Transverse colon (tissue), 4 donors: ENCODE measurements around the gene ZNF423. TPM values are rescaled to one million over a fixed set of nuclear protein-coding genes. Genes with fewer than 3 reads are reported as not detected.

Source experiments
- DNase-seq: peaks from one replicate; pipeline ENCODE4 v3.0.0-alpha.2; 2019
- H3K27ac ChIP-seq, 4 donors: fragments of 200-600 bp; sonication (generic); 2 replicates each; pipeline ENCODE4 v1.5.1; 2016 to 2018; ENCODE audit warnings: inconsistent platforms in 4 of 4
- H3K27me3 ChIP-seq: fragments of 200-600 bp; sonication (generic); 2 replicates; pipeline ENCODE4 v1.5.1; 2017; ENCODE audit warnings: inconsistent platforms
- H3K36me3 ChIP-seq, 4 donors: fragments of 200-600 bp; sonication (generic); 2 replicates each; pipeline ENCODE4 v1.5.1; 2017 to 2019; ENCODE audit warnings: inconsistent platforms in 4 of 4
- H3K4me1 ChIP-seq, 4 donors: fragments of 200-600 bp; sonication (generic); 2 replicates each; pipeline ENCODE4 v1.5.1; 2017 to 2020; ENCODE audit warnings: inconsistent platforms in 4 of 4
- H3K4me3 ChIP-seq, 4 donors: fragments of 200-600 bp; sonication (generic); 1 replicate in 1 of 4; 2 replicates in 3 of 4; pipeline versions ENCODE4 v1.5.1 to v1.6.1; 2017 to 2019; ENCODE audit warnings: inconsistent platforms in 4 of 4
- H3K9me3 ChIP-seq, 2 donors: fragments of 200-600 bp; sonication (generic); 2 replicates each; pipeline ENCODE4 v1.5.1; 2017 to 2019; ENCODE audit warnings: inconsistent platforms in 2 of 2
- EP300 ChIP-seq: sonication (generic); formaldehyde crosslinking; IDR thresholded peaks from one replicate; pipeline ENCODE4 v1.6.1; 2017; ENCODE audit warnings: antibody characterized with exemption, low read depth
- POLR2A ChIP-seq: fragments of 450-650 bp; IDR thresholded peaks from one replicate; pipeline ENCODE4 v1.6.1; 2016; ENCODE audit warnings: antibody characterized with exemption, mild to moderate bottlenecking, moderate library complexity
- POLR2AphosphoS5 ChIP-seq, 3 donors: sonication (generic); formaldehyde crosslinking; IDR thresholded peaks; one replicate each; pipeline ENCODE4 v1.6.1; 2016; ENCODE audit warnings: antibody characterized with exemption in 3 of 3
- WGBS, 2 donors: methylation state at CpG; one replicate each; pipeline ENCODE4 v1.1.5; 2018; ENCODE audit warnings: low coverage in 1 of 2; 5-methylcytosine and 5-hydroxymethylcytosine counted together
- in situ Hi-C, 4 donors: fragments of 200-750 bp; cut with MboI; loops; one replicate each; pipeline versions ENCODE4 v1.15.0 to v1.15.1; 2017; ENCODE audit warnings: low sequenced_read_pairs in 3 of 4, low pct_ligation_motif_present in 1 of 4, low pct_unique_long_range_greater_than_20kb in 1 of 4
- intact Hi-C: fragments of 100-400 bp; cut with DNase I; formaldehyde crosslinking; loops from one replicate; pipeline ENCODE4 v1.15.1; 2023; ENCODE audit warnings: low total_unique reads
- total RNA-seq, 4 donors: library from RNA; depleted of rRNA; stranded (reverse); fragments of >200 nt; gene quantifications; one replicate each; pipeline ENCODE4 v1.1.0, GENCODE V29; 2016
- TF ChIP-seq, protein P1 (sequence below), 5 experiments: fragments of 200-600 bp in 3 of 5; fragments of 450-650 bp in 2 of 5; sonication (generic) in 3 of 5; IDR thresholded peaks; 1 replicate in 2 of 5; 2 replicates in 3 of 5; pipeline ENCODE4 v1.5.1; 2016 to 2017; ENCODE audit warnings: antibody characterized with exemption in 5 of 5, inconsistent platforms in 3 of 5, mild to moderate bottlenecking in 2 of 5, moderate library complexity in 1 of 5

Gene ZNF423
- total RNA-seq, 4 donors from 2014 or later = 4.9 to 13.1 (median 7.2) TPM

DNA sequence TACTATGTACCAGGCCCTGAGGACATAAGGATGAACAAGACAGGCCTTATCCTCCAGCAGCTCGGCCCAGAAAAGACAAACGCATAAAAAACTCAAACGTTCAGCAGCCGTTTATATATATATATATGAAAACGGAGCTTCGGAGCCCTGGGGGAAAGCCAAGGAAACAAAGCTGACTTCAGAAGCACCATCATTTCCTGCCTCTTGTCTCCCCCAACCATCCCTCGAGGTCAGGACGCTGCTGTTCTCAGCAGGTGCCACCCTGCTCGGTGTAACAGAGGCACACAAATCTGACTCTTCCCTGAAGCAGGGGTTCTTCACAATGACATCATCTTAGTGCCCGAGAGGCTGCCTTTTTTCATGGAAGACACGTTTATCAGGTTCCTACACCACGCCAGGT is 146.9 kb downstream of the ZNF423 start:
- intact Hi-C loops (no loop called here), in situ Hi-C loops (no loop called here)
- Histone ChIP-seq H3K27ac (no peak overlapping the region), H3K36me3 (no peaks in the 10 kb centered on the region), H3K9me3 (no peaks in the 10 kb centered on the region), H3K4me3 (no peak overlapping the region), H3K4me1 (no peaks in the 10 kb centered on the region), H3K27me3 (no peaks in the 10 kb centered on the region)
- TF ChIP-seq POLR2A (no peak), EP300 (no peak), POLR2AphosphoS5 (IDR thresholded peaks at IDR 0.05) (no peak)
- TF ChIP-seq, protein P1, sequence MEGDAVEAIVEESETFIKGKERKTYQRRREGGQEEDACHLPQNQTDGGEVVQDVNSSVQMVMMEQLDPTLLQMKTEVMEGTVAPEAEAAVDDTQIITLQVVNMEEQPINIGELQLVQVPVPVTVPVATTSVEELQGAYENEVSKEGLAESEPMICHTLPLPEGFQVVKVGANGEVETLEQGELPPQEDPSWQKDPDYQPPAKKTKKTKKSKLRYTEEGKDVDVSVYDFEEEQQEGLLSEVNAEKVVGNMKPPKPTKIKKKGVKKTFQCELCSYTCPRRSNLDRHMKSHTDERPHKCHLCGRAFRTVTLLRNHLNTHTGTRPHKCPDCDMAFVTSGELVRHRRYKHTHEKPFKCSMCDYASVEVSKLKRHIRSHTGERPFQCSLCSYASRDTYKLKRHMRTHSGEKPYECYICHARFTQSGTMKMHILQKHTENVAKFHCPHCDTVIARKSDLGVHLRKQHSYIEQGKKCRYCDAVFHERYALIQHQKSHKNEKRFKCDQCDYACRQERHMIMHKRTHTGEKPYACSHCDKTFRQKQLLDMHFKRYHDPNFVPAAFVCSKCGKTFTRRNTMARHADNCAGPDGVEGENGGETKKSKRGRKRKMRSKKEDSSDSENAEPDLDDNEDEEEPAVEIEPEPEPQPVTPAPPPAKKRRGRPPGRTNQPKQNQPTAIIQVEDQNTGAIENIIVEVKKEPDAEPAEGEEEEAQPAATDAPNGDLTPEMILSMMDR (IDR thresholded peaks at IDR 0.05) = no peak
- DNase-seq = no peak
- WGBS, 2 donors = 68% methylated on average over 12 of the region's 12 CpGs; no CpG with 5 or more reads in 1 of the 2 donors

DNA sequence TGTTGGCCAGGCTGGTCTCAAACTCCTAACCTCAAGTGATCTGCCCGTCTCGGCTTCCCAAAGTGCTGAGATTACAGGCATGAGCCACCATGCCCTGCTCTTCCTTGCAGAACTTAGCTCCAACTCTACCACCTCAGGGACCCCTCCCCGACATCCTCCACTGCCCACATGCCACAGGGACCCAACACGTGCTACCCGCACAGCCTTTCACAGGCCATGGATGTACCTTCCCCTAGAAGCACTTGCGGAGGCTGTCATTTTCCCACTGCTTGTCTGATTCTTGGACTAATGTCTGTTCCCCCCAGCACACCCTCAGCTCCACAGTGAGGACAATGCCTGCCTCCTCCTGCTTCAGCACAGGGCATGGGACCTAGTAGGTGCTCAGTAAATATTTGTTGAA is 147.4 kb downstream of the ZNF423 start:
- DNase-seq = no peak
- no peak overlapping the region for H3K27ac ChIP-seq
- in situ Hi-C loops (no loop called here), intact Hi-C loops (no loop called here)
- TF ChIP-seq, protein P1 (IDR thresholded peaks at IDR 0.05) = no peak
- TF ChIP-seq EP300 (no peak), POLR2A (no peak), POLR2AphosphoS5 (IDR thresholded peaks at IDR 0.05) (no peak)
- H3K27me3 ChIP-seq = no peaks in the 10 kb centered on the region
- no peaks in the 10 kb centered on the region for H3K9me3 ChIP-seq
- no peak overlapping the region for H3K4me3 ChIP-seq
- H3K36me3 ChIP-seq = no peaks in the 10 kb centered on the region
- 91% methylated on average over 6 of the region's 6 CpGs; no CpG with 5 or more reads in 1 of the 2 donors for WGBS, 2 donors
- no peaks in the 10 kb centered on the region for H3K4me1 ChIP-seq

DNA sequence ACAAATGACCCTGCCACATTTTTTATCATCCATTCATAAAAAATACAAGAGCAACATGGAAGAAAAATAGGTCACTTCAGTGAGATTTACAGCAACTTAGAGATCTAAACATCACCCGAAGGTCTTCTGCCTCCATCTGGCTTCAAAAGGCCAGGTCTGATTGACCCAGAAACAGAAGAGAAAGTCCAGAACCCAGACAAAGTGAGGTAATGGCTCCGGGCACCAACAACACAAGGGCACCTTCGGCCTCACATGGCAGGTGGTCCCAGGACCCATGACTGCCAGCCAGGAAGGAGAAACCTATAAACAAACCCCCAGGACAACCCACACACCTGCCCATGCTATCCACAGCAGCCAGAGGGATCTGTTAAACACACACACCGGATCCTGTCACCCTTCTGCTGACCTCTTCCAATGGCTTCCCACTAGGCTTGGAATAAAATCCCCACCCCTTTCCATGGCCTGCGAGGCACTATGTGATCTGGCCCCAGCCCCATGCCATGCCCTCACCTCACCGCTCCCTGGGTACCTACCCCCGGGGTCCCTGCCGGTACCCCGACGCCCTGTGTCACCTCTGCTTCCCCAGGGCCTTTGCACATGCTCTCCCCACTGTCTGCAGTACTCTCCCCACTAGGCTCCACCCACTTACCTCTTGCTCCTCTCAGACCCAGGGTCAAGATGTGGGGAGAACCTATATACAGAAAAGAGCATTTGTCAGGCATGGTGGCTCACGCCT is 149.1 kb downstream of the ZNF423 start:
- no peak for DNase-seq
- Histone ChIP-seq H3K4me3 (no peak overlapping the region), H3K27ac (no peak overlapping the region), H3K9me3 (no peaks in the 10 kb centered on the region), H3K36me3 (no peaks in the 10 kb centered on the region), H3K27me3 (no peaks in the 10 kb centered on the region), H3K4me1 (peaks cover 0 to 5% (median 2%) of the 10 kb centered on the region in 4 donors)
- no peak for TF ChIP-seq EP300
- TF ChIP-seq, protein P1 (IDR thresholded peaks at IDR 0.05) = no peak
- no peak for TF ChIP-seq POLR2AphosphoS5 (IDR thresholded peaks at IDR 0.05)
- no peak for TF ChIP-seq POLR2A
- in situ Hi-C loops = no loop called here
- intact Hi-C loops = no loop called here
- 62 to 89% methylated on average over 2 to 11 of the region's 11 CpGs for WGBS, 2 donors

- in situ Hi-C loops = no loop called here
- Histone ChIP-seq H3K27ac (no peak overlapping the region), H3K4me3 (no peak overlapping the region), H3K4me1 (peaks cover 0 to 17% (median 2%) of the 10 kb centered on the region in 4 donors), H3K9me3 (no peaks in the 10 kb centered on the region), H3K27me3 (no peaks in the 10 kb centered on the region), H3K36me3 (no peaks in the 10 kb centered on the region)
- intact Hi-C loops = no loop called here
- 100% methylated on average over 1 to 2 of the region's 2 CpGs for WGBS, 2 donors
- TF ChIP-seq POLR2AphosphoS5 (IDR thresholded peaks at IDR 0.05) = no peak
- no peak for TF ChIP-seq POLR2A
- TF ChIP-seq, protein P1 (IDR thresholded peaks at IDR 0.05) = no peak
- no peak for TF ChIP-seq EP300
- DNase-seq = no peak
Measured at GRCh38 chr16:49704586-49705155, 151.2 kb downstream of the ZNF423 start.
